NCI-H146 treated with DMSO at 0.1 percent for 48 hours (cell line): ENCODE results near the gene RGS7.

Source experiments
- DNase-seq: peaks from one replicate; lab custom pipeline; 2025; ENCODE audit not compliant: unreplicated experiment; lab: John Stamatoyannopoulos, UW

RGS7 gene

DNA sequence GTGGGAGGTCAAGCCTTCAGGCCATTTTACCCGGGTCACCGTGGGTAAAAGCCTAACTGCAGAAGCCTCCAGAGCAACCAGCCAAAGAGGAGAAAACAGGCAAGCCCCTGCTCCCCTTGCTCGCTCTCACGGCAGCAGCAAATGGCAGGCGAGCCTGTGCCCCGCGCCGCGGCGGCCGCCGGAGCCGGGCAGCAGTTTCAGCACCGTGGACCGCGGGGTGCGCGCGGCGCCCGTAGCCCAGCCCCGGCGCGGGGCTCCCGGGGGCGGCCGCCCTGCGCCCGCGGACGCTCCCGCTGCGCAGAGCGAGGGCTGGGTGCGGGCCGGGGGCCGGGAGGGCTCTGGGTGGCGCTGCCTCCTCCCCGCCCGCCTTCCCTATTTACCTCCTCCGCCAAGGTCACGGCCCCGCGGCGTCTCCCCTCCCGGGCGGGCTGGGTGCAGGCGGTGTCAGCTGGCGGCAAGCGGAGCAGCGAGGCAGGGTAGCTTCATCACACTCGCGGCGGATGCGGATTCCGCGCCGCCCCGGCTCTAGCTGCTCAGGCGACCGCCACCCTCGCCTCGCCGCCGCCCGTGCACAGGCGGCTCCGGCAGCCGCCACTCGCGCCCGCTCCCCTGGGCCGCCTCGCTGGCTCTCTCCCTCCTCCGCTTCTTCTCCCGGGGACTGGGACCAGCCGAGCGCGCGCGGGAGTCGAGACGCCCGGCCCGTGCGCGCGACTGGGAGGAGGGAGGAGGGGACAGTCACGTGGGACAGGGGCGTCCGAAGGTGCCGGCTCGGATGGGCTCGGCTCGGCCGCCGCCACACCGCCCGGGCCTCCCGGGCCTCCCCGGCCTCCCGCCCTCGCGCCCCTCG lies at the start of gene RGS7:
Gene RGS7 (minus strand): TSS at position 687 of the 847 bp plus-strand sequence.
- DNase-seq, result peak; percentile 44

- no peak for DNase-seq
Measured at GRCh38 chr1:241406421-241406820, 49.4 kb upstream of the RGS7 start.

DNA sequence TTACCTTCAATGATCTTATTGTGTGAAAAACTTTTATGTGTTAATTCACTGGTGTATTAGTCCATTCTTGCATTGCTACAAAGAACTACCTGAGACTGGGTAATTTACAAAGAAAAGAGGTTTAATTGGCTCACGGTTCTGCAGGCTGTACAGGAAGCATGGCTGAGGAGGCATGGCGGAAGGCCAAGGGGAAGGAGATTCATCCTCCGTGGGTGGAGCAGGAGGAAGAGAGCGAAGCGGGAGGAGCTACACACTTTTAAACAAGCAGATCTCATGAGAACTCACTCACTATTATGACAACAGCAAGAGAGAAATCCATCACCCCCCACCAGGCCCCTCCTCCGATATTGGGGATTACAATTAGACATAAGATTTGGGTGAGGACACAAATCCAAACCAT lies 44.2 kb upstream of the RGS7 start:
- DNase-seq, result no peak

DNA sequence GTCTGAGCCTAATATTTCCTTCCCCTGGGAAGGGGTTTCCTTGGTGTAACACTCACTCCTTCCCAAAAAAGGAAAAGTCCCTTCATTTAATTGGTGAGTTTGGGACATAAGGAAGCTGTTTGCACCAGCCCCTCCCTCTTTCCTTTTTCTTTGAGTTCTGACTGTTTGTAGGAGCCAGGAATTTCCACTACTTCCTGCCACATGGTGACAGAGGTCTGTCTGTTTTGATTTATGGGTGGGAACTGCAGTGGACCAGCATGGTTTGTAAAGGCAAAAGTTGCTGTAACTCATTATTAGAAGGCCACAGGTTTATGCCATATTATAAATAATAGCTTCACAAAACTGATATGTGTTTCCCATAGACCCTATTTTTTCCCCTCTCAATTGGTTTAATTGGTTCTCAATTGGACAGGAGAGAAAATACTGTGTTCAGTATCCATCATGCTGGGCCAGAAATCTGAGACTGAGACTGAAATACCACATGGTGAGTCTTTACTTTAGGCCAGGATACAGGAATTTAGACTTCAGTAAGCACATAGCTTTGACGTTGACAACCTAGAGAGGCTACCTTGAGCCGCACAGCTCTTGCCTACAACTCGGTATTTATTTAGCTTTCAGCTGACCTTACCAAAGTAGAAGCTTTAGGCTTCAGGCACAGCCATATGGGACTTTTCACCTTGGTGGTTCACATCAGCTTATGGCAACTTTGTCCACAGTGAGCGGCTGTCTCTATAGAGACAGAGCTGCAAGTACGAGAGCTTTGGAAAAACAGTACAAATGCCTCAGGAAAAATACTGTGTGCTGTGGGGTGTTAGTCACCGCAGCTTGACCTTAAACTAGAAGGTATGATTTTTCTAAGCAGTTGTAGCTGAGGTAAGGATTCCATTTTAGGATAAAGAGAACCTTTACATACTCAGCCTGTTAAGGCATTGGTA lies 40.0 kb upstream of the RGS7 start:
- DNase-seq, result peak; percentile 32

DNA sequence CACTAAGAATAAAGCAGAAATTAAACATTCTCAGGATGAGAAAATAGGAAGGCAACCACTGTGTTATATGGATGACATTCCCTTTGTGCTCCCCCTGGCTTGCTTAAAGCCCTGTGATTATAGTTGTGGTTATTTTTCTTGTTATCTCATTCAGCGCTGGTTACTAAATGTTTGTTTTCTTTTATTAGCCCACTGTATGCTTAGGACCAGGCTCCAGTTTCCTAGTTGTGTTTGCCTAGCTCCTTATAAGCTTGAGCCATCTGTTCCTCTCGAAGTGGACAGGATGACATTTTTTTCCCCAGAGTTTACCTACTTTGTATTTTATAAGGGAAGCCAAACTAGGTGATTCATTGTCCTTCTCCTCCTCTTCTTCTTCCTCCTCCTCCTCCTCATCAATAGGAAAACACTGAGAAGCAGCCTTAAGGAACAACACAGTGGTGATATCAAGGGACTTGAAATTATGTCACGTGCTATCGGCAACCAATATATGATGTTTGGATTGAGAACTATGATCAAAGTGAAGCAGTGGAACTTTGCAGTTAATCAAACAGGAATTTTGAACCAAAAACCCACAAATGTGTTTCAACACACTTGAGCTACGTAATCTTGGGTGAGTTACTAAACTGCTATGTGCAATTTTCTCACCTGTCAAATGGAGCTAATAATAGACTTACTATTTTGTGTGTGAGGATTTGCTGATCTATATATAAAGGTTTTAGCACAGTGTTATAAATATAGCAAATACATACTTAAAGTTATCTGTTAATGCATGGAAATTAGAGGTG lies 35.1 kb upstream of the RGS7 start:
- DNase-seq, result peak; percentile 78

GRCh38 chr1:241390526-241390925 lies 33.5 kb upstream of the RGS7 start:
- peak; percentile 20 for DNase-seq

- no peak for DNase-seq
Measured at GRCh38 chr1:241389400-241389799, 32.4 kb upstream of the RGS7 start.

GRCh38 chr1:241387216-241387615 lies 30.2 kb upstream of the RGS7 start:
- DNase-seq, result no peak

DNA sequence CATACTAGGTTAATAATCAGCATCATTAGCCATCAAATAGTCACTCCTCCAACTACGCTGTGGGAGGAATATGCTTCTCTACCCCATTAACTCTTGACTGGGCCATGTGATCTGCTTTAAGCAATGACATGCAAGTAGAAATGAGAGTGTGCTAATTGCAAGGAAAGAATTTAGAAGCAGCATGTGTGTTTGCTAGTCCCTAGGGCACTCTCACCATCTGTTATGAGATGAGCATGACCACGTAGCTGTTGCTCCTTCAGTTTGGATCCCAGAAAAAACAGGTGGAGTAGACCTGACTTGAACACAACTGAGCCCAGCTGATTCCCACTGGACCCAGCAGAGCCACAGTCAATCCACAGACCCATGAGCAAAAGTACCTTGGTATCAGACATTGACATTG lies 19.7 kb upstream of the RGS7 start:
- no peak for DNase-seq

- DNase-seq, result no peak
Measured at GRCh38 chr1:241375886-241376285, 18.9 kb upstream of the RGS7 start.

- DNase-seq, result no peak
Measured at GRCh38 chr1:241366196-241366595, 9.2 kb upstream of the RGS7 start.

DNA sequence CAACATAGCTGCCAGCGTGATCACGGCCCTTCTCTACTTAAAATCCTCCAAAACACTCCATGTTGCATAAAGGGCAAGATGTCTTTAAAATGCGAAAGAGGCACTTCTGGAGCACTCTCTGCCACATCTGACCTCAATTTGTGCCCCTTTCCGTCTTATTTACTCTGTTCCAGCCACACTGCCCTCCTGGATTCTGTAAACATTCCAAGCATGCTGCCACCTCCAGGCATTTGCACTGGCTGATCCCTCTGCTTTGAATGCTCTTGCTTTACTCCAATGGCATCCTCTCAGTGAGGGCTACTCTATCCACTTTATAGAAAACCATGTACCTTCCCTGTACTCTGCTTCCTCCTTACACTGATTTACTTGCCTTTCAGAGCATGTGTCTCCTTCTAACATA lies 5.3 kb upstream of the RGS7 start:
- no peak for DNase-seq

DNA sequence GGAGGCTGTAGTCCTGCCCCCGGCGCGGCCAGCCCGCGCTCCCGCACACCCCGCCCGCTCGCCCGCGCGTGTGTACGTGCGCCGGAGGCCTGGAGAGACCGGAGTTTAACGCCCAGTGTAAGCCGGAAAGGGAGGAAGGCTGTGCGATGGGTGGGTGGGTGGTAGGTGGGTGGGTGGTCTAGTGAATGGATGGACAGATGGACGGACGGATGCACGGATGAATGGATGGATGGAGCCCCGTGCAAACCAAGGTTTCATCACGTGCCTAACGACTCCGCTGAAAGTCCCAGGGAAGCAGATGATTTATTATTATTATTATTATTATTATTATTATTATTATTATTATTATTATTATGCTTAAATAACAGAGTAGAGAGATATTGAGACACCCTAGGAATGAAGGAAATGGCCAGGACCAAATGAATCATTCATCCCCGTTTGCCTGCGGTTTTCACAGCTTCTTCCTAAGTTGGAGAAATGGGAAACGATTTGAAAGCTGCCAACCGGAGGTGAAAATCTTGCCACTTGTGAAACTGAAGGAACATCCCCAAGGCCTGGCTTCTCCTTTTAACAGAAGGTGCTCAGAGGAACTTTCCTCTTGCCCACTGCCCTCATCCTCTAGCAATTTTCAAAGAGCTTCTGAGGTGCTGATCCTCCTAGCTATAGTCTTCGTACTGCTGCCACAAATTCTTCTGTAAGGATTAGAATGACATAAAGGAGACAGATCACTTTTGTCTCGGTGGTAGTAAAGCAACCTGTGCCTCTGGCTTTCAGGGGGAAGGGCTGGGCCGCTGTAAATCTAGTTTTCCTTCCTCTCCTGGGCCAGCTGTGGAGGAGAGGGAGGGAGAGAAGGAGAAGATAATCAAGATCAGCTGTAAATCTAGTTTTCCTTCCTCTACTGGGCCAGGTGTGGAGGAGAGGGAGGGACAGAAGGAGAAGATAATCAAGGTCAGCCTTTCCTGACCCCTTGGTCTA lies 648 bp upstream of the RGS7 start:
- DNase-seq, result no peak

DNA sequence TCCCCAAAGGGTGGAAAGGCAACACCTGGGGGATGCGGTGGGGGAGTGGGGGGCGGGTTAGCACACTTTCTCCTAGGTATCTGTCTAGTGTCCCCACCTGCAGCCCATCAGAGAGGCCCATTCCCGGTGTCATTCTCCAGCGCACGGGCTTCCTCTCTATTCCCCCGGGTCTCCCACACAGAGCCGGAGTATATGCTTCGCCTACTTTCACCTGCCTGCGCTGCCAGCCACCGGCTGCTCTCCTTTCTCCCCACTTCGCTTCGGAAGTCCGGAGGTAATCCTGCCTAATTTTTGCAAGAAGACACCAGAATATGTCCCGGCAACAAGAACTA lies 852 bp downstream of the RGS7 start:
- DNase-seq, result peak; percentile 4

DNA sequence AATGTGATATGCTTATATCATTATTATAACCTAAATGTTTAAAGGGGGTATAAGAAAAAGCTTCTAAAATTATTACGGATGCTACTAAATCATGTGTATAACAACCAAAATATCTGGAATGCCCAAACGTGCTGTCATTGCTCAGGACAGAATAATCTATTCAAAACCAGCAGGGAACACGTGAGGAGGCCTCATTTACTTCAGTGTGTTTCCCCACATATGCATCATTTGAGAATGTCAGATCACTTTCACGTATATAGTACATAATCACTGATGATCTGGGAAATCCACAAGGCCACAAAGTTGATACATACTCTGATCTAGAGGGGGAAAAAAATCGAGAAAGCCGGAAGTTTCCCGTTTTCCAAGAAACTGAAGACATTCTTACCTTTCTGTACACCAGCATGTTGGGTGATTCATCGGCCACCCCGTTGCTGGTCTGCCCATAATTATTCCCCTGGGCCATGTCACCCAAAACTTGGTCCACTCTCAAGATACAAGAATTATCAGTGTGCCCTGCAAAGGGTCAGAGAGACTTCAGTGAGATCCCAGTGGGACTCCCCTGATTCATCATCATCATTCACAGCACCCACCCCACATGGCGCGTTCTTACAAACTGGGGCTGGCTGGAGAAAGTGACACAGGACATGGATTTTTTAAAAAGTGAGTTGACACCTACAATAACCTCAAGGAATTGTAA lies 1.5 kb downstream of the RGS7 start:
- DNase-seq, result peak; percentile 2

DNA sequence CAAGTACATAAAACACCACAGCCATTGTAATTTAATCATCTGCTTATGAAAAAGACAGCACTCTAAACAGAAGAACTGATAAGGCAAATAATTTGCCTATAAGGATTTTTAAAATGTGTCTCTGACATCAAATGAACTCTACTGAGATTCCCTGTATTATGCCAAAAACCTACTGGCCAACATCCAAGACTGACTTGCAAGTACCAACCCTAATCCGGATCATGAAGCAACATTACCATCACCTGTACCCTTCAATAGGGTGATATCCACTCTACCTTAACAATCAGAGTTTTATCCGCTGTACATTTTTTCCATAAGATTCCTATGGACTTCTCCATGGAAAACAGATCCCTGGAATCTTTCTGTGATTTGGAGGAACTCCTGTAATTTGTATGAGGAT lies 4.6 kb downstream of the RGS7 start:
- no peak for DNase-seq

DNA sequence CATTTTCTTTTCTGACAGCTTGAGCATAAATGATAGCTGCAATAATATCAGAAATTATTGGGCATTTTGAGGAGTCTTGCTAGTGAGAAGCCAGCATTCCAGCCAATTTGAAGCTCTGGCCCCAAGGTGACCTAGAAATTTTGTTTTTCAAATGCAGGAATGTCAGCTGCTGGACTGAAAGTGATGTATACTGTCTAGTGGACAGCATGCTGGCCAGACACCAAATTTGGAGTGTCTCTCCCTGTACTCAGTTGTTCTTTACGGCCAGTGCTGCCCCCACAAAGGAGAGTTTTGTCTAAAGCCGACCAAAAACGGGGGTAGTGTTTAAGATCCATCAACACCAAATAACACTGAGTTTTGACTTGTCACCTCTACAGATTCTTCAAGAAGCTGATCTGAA lies 5.2 kb downstream of the RGS7 start:
- DNase-seq, result no peak

DNA sequence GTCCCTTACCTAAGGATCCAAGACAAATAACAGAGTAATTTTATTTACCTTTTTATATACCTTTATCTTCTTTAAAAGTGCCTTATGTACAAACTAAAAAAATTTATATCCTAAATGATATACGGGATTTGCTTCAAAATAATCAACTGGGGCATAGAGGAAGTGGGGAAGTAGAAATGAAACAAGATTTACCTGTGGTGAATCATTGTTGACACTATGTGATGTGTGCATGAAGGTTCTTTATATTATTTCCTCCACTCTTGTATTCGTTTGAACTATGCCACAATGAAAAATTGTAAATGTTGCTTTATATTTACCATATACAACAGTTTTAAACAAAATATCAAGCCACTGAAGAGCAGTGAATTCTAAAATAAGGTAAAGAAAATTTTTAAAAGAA lies 13.0 kb downstream of the RGS7 start:
- no peak for DNase-seq

GRCh38 chr1:241336335-241336734 lies 20.7 kb downstream of the RGS7 start:
- no peak for DNase-seq

GRCh38 chr1:241332987-241333386 lies 24.0 kb downstream of the RGS7 start:
- peak; percentile 58 for DNase-seq
